ENCODE measurements around the gene AKAP6. TPM values are rescaled to one million over a fixed set of nuclear protein-coding genes. Genes with fewer than 3 reads are reported as not detected.

Gene AKAP6
- total RNA-seq, 1 donor from 2014 or later: 8.5 TPM

DNA sequence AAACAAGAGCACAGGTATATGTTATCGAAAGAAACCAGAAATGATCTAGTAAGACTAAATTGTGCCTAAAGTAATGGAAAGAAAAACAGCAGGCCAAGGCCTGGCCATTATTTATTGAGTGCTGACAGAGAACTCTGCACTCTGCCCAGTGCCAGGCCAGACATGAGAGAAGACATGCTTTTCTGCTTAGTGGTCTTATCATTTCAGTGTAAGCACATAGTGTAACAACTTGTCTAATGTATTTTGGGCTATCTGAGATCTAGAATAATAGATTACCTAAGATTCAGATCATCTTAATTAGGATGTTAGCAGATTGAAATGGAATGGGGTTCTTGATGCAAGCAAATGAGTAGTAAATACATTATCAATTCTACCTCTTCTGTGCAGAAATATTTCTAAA lies 278.3 kb downstream of the AKAP6 start:
- no peak for DNase-seq (ENCODE audit: low spot score in 2 of 2, unreplicated experiment in 2 of 2)
- H3K27me3 Mint-ChIP-seq (ENCODE audit: low read depth): no peaks in the 10 kb centered on the region

DNA sequence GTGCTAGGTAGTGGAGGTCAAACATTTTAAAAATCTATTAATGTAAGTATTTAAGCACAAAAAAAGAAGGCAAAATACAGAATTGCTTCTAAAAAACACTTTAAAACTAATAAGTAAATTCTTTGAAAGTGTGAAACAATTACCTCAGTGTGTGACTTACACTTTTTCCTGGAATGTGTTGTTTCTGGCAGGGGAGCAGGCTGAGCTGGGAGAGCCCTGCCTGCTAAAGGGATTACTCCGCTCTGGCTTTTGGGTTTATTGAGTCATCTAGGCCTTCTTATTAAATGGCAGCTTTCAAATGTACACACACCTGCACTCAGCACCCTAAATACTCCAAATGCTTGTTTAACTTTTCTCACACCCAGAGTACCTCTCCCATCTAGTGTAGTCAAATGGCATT lies 279.8 kb downstream of the AKAP6 start:
- no peak for DNase-seq (ENCODE audit: low spot score in 2 of 2, unreplicated experiment in 2 of 2)
- Mint-ChIP-seq H3K27ac (no peak overlapping the region), H3K27me3 (ENCODE audit: low read depth) (no peaks in the 10 kb centered on the region), H3K36me3 (no peaks in the 10 kb centered on the region), H3K9me3 (no peaks in the 10 kb centered on the region), H3K4me3 (no peak overlapping the region), H3K4me1 (no peaks in the 10 kb centered on the region)
- TF ChIP-seq, protein P1, sequence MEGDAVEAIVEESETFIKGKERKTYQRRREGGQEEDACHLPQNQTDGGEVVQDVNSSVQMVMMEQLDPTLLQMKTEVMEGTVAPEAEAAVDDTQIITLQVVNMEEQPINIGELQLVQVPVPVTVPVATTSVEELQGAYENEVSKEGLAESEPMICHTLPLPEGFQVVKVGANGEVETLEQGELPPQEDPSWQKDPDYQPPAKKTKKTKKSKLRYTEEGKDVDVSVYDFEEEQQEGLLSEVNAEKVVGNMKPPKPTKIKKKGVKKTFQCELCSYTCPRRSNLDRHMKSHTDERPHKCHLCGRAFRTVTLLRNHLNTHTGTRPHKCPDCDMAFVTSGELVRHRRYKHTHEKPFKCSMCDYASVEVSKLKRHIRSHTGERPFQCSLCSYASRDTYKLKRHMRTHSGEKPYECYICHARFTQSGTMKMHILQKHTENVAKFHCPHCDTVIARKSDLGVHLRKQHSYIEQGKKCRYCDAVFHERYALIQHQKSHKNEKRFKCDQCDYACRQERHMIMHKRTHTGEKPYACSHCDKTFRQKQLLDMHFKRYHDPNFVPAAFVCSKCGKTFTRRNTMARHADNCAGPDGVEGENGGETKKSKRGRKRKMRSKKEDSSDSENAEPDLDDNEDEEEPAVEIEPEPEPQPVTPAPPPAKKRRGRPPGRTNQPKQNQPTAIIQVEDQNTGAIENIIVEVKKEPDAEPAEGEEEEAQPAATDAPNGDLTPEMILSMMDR (IDR thresholded peaks at IDR 0.05; ENCODE audit: unreplicated experiment): no peak

More for the DNA sequence above, 278.3 kb downstream of the AKAP6 start:
- TF ChIP-seq, protein P1 (IDR thresholded peaks at IDR 0.05; ENCODE audit: unreplicated experiment): no peak
- Mint-ChIP-seq H3K36me3 (no peaks in the 10 kb centered on the region), H3K4me1 (no peaks in the 10 kb centered on the region), H3K27ac (no peak overlapping the region), H3K4me3 (no peak overlapping the region), H3K9me3 (no peaks in the 10 kb centered on the region)

DNA sequence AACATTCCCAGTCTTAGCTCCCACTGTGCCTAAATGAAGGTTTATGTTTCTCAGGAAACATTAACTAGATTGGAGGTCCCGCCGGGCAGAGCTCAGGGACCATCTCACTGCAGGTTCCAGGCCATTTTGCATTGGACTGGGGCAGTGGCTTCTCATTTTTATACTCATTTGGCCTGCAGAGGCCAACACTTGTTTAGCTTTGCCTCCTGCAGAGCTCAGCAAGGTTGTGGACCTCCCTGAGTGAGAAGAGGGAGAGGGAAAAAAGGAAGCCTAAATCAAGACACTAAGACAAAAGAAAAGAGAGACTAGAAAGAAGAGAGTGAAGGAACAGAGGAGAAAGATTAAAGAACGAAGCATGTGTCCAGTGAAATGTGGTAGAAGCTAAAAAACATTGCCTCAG lies 280.3 kb downstream of the AKAP6 start:
- Mint-ChIP-seq H3K27ac (no peak overlapping the region), H3K9me3 (no peaks in the 10 kb centered on the region), H3K36me3 (no peaks in the 10 kb centered on the region), H3K4me1 (no peaks in the 10 kb centered on the region), H3K4me3 (no peak overlapping the region), H3K27me3 (ENCODE audit: low read depth) (no peaks in the 10 kb centered on the region)
- TF ChIP-seq, protein P1 (IDR thresholded peaks at IDR 0.05; ENCODE audit: unreplicated experiment): no peak
- DNase-seq (ENCODE audit: low spot score in 2 of 2, unreplicated experiment in 2 of 2): no peak

DNA sequence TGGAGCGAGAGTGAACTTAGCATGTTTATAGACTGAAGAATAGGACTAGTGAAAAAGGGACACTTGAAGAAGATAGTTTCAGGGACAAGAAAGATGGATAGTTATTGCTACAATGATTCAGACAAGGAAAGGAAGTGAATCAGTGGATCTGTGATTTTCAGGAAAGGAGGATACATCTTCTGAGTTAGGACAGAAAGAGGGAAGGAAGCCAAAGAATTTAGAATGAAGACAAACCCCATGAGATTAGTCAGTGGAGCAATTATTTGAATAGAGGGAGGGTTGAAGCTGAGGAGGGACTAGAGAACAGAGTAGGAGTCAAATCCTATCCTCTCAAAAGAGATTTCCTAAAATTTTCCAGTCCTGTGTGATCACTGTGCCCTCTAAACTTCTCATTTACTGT lies 282.7 kb downstream of the AKAP6 start:
- H3K4me3 Mint-ChIP-seq: no peak overlapping the region
- H3K27ac Mint-ChIP-seq: no peak overlapping the region
- no peak for DNase-seq (ENCODE audit: low spot score in 2 of 2, unreplicated experiment in 2 of 2)
- H3K36me3 Mint-ChIP-seq: no peaks in the 10 kb centered on the region
- peaks cover 4% of the 10 kb centered on the region for H3K9me3 Mint-ChIP-seq
- no peaks in the 10 kb centered on the region for H3K4me1 Mint-ChIP-seq
- TF ChIP-seq, protein P1 (IDR thresholded peaks at IDR 0.05; ENCODE audit: unreplicated experiment): no peak
- no peaks in the 10 kb centered on the region for H3K27me3 Mint-ChIP-seq (ENCODE audit: low read depth)

DNA sequence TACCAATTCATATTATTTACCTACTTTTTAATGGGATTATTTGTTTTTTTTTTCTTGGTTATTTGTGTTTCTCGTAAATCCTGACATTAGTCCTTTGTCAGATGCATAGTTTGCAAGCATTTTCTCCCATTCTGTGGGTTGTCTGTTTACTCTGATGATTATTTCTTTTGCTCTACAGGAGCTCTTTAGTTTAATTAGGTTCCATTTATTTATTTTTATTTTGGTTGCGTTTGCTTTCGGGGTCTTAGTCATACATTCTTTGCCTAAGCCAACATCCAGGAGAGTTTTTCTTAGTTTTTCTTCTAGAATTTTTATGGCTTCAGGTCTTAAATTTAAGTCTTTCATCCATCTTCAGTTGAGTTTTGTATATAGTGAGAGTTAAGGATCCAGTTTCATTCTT lies 289.9 kb downstream of the AKAP6 start:
- no peak overlapping the region for H3K27ac Mint-ChIP-seq
- H3K4me3 Mint-ChIP-seq: no peak overlapping the region
- no peaks in the 10 kb centered on the region for H3K27me3 Mint-ChIP-seq (ENCODE audit: low read depth)
- H3K4me1 Mint-ChIP-seq: no peaks in the 10 kb centered on the region
- no peak for DNase-seq (ENCODE audit: low spot score in 2 of 2, unreplicated experiment in 2 of 2)
- TF ChIP-seq, protein P1 (IDR thresholded peaks at IDR 0.05; ENCODE audit: unreplicated experiment): no peak
- H3K9me3 Mint-ChIP-seq: peaks cover 25% of the 10 kb centered on the region
- H3K36me3 Mint-ChIP-seq: peaks cover 4% of the 10 kb centered on the region

DNA sequence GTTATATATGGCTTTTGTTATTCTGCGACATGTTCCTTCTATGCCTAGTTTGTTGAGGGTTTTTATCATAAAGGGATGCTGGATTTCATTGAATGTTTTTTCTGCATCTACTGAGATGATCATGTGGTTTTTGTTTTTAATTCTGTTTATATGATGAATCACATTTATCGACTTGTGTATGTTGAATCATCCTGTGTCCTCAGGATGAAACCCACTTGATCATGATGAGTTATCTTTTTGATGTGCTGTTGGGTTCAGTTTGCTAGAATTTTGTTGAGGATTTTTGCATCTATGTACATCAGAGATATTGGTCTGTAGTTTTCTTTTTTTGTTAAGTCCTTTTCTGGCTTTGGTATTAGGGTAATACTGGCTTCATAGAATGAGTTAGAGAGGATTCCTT lies 291.2 kb downstream of the AKAP6 start:
- no peak overlapping the region for H3K4me3 Mint-ChIP-seq
- H3K36me3 Mint-ChIP-seq: peaks cover 4% of the 10 kb centered on the region
- TF ChIP-seq, protein P1 (IDR thresholded peaks at IDR 0.05; ENCODE audit: unreplicated experiment): no peak
- no peak for DNase-seq (ENCODE audit: low spot score in 2 of 2, unreplicated experiment in 2 of 2)
- H3K27me3 Mint-ChIP-seq (ENCODE audit: low read depth): no peaks in the 10 kb centered on the region
- no peak overlapping the region for H3K27ac Mint-ChIP-seq
- peaks cover 25% of the 10 kb centered on the region for H3K9me3 Mint-ChIP-seq
- H3K4me1 Mint-ChIP-seq: no peaks in the 10 kb centered on the region

Data from mesothelial cell of epicardium (in vitro differentiated cells).